GM21360 (cell line): ENCODE data around the gene HDAC9.

Experiments
- ATAC-seq: cut with Tn5 transposase; IDR thresholded peaks from one replicate; pipeline ENCODE4 v1.9.1; 2021; ENCODE audit warnings: mild to moderate bottlenecking, moderate library complexity; ENCODE audit not compliant: unreplicated experiment

HDAC9 gene

DNA sequence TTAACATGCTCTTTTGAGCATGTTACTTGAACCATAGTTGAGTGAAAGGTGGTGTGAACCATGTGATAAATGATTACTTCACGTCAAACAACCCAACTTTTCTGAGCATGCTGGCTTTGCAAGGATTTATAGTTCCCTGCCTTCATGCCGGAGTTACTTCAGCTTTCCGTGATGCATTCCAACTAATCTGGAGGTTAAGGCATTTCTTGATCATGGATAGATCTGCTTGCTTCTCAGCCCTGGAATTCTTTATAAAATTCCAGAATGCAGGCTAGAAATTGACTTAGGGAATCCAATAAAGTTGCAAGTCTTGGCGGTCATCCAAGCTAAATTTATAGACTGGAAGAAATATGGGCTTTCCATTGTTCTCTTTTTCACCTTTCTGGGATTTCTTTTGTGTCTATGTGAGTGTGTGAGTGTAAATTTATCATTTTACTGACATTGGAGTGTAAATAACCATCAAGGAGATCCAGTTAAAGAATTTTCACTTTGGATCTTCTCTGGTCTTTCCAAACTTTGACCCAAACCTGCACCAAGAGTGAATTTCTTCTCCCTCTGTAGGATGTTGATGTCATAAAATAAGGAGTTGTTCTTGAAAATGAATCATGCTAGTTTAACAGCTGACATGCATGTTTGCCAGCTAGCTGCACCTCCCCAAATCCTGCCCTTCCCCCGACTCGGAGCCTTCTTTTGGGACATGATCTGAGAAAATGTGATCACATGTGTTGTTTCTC, 332.9 kb downstream of the HDAC9 start:
- ATAC-seq = no peak

DNA sequence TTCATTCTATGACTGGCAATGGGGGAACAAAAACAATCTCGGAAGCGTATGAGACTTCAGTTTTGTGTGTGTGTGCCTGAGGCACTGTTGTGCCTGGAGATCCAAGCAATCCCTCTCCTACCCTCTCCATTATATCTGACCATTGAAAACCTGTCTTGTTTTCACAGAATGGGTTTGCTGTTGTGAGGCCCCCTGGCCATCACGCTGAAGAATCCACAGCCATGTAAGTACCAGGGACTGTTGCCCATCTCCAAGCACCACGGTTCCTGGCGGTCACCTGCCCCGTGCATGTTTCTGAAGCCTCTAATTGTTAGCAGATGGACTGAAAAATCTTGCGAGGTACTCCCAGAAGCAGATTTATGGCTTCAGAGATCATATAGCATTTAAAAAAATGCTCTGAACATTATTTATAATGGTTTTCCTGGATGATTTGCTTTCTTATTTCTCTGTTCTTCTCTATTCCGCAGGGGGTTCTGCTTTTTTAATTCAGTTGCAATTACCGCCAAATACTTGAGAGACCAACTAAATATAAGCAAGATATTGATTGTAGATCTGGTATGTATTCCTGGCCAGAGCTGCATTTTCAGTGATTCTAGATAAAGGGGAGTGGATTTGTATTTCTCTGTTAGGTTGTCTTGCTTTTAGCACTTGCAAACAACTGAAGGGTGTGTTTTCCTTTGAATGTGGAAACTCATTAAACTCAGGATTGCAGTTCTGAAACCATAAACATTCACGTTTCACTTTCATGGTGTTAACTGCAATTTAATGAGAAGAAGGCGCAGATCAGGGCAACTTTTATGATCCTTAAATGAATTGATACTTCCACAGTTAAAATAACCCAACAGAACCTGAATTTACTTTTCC, 333.7 kb downstream of the HDAC9 start:
- no peak for ATAC-seq

GRCh38 chr7:18829858-18830285, 334.3 kb downstream of the HDAC9 start:
- no peak for ATAC-seq

DNA sequence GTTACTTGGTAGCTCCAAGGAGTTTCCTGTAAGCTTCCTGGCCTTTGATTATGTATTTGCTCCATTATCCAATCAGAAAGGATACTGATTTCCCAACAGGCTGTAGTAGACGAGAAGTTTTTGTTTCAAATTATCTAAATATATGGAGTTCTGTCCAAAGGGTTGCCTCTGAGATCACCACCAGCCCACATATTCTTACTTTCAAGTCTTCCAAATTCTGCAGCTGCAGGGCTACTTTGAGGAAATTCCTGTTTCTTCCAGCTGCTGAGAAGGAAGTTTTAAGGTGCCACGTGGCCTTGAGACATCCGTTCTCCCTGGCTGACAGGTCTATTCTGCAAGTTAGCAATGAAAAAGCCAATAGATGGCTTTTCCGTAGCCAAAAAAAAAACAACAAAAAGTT, 335.9 kb downstream of the HDAC9 start:
- no peak for ATAC-seq

DNA sequence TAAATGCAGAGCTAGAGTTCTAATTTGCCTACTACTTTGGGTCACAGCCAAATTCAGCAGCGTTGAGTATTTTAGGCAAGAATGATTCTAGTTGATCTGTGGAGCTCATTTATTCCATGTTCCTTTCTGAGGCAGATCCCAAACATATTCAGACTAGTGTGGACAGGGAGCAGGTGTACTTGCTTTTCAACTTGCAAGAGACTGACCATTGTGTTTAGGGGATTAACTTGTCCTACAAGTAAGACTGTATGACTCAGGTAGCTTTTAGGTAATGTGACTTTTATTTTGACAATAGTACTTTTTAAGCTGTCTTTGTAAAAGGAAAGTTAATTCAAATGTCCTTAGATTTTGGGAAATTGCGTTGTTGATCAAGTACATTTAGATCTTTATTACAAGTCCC, 336.4 kb downstream of the HDAC9 start:
- ATAC-seq = no peak

DNA sequence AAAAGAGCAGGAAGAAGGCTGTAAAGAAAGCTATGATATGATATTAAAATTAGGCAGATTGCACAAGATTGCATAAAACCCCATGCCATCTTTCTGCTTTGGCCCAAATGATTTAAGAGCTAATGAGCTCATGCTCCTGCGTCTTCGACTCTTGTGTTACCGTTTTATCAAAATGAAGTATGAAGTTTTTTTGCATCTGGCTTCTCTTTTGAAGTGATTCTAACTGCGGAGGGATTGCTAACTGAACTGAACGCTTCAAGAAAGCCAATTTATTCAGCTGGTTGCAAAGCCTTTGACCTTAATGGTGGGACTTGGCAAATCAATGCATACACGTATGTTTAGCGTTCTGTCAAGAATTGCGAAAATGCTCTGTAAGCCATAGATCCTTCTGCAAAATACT, 339.0 kb downstream of the HDAC9 start:
- ATAC-seq = no peak

GRCh38 chr7:18835001-18835690, 339.6 kb downstream of the HDAC9 start:
- no peak for ATAC-seq

DNA sequence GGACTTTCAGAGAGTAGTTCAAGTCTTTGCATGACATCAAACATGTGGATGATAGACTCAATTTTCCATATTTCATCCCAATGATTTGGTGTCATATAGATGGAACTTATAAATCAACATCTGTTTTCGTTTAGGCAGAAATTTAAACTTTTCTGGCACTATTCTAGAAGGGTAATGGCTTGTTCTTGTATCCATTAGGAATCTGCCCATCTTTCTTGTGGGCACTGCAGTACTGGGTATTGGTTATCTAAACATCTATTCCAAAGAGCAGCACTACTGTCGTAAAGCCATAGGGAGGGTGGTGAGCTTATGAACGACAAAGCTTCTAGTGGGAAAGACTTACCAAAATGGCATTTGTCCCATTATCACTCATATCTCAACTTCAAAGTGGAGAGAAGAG, 348.4 kb downstream of the HDAC9 start:
- no peak for ATAC-seq

DNA sequence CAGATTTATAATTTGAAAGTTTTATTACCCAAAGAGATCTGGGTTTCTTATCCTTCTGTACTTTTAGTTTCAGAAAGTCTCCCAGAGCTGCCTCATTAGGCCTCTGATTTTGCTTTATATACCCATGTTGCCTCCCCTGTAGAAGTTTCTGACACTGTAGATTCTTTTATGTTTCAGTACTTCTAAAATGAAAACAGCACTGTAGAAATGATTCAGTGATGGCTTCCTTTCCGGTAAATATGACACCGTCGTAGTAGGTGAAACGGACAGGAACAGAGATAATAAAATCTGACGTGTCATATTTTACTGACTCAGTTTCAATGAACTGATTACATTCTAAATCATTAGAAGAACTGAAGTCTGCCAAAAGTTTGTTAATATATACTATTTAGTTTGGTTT, 349.2 kb downstream of the HDAC9 start:
- no peak for ATAC-seq

DNA sequence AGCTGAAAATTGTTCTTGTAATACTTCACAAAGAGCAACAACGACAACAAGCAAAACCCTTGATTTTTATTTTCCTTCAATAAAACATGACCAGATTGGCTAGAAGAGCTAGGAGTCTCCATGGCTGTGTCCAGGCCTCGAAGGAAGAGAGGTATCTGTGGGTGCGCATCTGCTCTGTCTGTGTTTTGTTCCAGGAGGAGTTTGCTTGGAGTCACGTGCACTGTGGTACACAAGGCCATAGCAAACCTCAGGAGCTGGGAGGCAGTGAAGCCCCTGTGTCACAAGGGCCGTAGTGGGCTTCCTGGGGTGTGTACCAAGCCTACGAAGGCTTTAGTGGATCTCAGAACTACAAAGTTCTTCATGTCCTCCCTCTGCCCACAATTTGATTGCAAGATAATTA, 350.2 kb downstream of the HDAC9 start:
- ATAC-seq = no peak

DNA sequence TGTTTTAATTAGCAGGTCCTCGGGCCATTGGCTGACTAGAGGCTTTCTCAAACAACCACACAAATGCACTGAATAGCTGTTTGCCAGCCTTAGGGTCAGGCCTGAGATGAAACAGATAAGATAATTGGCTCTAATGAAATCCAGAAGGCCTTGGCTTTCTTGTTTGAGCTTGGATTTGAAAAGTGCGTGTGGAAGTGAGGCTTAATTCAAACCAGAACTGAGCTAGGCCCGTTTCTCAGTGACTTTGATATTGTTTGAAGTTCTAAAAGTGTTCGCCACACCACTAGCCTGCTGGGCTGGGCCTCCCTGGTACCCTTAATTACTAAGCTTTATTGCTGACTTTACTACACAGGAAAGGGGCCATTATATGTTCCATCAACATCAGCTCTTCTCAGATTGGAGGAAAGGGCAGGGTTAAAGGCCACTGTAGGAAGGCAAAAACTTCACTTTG, 351.2 kb downstream of the HDAC9 start:
- no peak for ATAC-seq

GRCh38 chr7:18849130-18849529, 353.6 kb downstream of the HDAC9 start:
- no peak for ATAC-seq

DNA sequence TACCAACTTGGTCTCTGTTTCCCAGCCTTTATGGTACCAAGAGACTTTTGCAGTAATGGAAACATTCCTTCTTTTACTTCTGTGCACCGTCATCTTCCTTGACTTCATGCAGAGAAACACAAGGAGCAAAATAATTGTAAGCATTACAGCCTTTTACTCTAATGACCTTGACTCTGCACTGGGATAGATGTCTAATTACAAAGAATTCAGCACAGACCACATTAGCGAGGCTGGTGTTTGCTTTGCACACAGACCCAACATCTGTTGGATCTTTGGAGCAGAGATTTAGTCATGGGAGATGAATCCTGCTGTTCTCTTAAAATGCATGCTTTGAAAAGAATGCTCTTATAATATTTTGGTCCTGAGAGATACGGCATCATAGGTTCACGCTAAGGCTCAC, 360.2 kb downstream of the HDAC9 start:
- ATAC-seq = no peak

GRCh38 chr7:18858232-18858631, 362.7 kb downstream of the HDAC9 start:
- ATAC-seq = no peak

GRCh38 chr7:18859318-18859717, 363.8 kb downstream of the HDAC9 start:
- ATAC-seq = no peak

GRCh38 chr7:18860221-18860620, 364.7 kb downstream of the HDAC9 start:
- no peak for ATAC-seq

GRCh38 chr7:18861514-18862118, 366.1 kb downstream of the HDAC9 start:
- ATAC-seq = peak; percentile 82

DNA sequence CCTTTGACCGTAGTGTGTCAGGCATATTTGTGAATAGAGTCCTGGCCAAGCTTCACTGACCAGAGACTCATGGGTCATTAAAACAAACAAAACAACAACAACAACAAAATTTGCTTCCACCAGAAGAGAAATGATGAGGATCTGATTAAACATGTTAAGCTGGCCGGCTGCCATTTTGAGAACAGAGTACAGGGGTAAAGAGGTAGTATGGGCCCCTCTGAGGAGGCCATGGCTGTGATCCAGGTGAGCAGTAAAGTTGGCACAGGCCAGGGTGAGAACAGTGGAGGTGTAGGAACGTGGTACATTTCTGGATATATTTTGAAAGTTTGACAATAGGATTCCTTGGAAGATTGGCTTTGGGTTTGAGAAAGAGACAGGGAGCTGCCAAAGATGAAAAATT, 369.4 kb downstream of the HDAC9 start:
- ATAC-seq = no peak

- peak; percentile 94 for ATAC-seq
Observed at GRCh38 chr7:18866359-18867036, 370.9 kb downstream of the HDAC9 start.

GRCh38 chr7:18872344-18872743, 376.8 kb downstream of the HDAC9 start:
- ATAC-seq = no peak
